Putamen (tissue), 1 donor: ENCODE measurements around the gene DCP1A.
"Not testable (repeated sequence)": the region's sequence is repeated elsewhere in the genome, so short reads cannot be mapped to it uniquely, and the experiment has no call there.

ENCODE experiments used
- DNase-seq: peaks from one replicate; pipeline ENCODE4 v3.0.0-alpha.2; 2016; ENCODE audit warnings: low spot score

Gene DCP1A

DNA sequence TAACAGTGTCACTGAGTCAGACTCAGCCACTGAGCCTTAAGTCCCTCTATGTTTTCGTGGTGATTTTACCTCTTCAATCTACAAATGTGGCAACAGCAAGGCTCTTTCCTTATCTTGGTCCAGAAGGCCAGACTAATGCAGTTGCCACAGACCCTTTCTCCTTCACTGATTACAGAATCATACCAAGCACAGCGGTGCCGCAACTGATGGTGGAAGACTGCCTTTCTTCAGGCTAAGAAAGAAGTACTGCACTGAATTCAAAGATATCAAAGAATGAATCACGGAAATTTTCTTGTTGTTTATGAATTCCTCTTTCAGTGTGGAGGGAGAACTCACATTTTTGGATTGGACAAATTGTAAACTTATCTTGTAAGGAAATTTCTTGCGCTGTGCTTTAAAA lies 18.6 kb downstream of the DCP1A start:
- DNase-seq, result no peak

- DNase-seq, result not testable (repeated sequence)
Observed at GRCh38 chr3:53327986-53328385, 19.4 kb downstream of the DCP1A start.

DNA sequence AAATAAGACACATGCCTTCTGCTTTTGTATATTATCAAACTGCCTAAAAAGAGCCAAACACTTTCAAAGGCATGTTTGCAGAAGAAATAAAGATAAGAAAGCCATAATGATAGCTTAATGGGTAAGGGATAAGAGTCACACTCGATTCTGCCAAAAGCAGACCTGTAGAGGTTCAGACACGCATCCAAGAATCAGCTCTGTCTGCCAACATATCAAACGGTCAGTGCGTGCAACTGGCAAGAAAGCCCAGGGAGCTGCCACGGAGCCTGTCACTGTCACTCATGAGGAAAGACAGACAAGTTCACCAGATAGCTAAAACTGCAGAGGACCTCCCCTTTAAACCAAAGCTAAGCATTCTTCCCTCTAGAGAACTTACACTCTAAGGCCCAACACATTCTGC lies 23.2 kb downstream of the DCP1A start:
- no peak for DNase-seq

- DNase-seq, result no peak
Observed at GRCh38 chr3:53320697-53321096, 26.6 kb downstream of the DCP1A start.

DNA sequence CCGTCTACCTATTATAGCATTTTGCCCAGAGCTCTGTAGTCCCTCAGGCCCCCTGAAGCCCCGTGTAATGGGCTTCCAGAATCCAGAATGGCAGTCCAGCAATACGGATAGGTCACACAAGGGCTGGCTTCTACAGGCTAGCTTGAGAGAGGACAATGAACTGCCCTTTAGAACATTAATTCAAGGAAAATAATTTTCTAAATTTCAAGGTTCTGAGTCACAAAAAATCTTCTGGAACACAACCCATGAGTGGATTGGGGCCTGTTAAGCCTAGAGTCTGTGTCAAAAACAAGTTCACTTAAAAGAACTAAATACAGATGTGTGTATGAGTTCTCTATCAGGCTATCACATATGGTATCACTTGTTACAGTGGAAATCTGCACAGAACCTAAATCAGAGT lies 28.8 kb downstream of the DCP1A start:
- DNase-seq, result no peak

DNA sequence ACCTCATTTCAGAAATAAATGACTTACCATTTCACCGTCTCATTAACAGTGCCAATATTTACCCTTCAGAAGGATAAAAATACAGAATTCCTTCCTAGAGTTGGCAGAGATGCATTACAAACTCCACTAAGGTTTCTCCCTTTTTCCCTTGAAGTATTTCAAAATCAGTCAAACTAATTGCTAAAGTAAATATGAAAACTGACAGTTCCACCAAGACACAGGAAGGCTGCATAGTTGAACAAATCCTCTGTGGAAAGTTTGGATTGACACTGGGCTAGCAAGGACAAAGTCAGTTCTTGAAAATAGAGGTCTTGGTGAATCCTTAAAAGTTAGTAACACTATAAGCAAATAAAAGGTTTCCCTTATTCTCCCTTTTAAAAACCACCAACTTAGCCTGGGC lies 34.5 kb downstream of the DCP1A start:
- no peak for DNase-seq

- no peak for DNase-seq
Observed at GRCh38 chr3:53311882-53312281, 35.5 kb downstream of the DCP1A start.

DNA sequence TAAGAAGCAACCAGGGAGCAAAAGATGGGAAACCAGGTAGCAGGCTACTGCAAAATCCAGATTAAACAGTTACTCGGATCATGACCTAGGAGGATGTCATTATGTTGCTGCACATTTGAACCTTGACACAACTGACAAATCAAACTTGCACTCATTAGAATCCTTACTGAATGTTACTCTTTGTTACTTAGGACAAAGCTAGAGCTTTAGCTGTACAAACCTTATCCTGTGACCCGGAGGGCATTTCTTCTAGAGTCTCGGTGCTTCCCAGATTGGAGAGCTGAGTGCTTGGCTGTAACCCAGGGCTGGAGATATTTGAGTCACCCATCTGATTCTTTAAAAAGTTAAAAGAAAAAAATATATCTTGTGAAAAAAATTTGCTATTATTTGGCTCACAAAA lies 43.4 kb downstream of the DCP1A start:
- no peak for DNase-seq

GRCh38 chr3:53303549-53303948 lies 43.8 kb downstream of the DCP1A start:
- no peak for DNase-seq

DNA sequence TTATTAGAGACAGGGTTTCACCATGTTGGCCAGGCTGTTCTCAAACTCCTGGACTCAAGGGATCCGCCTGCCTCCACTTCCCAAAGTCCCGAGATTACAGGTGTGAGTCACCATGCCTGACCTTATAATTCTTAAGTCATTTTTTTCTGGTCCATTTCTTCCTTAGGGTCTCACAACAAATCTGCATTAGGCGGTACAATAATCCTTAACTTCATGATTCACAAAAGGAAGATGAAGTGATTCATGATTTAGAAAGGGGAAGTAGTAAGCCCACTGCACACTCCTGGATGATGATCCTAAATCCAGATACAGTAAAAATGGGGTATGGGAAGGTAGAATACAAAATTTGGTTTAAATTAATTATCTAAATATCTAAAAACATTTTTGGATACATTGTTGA lies 46.5 kb downstream of the DCP1A start:
- DNase-seq, result no peak

- DNase-seq, result peak; percentile 55
Observed at GRCh38 chr3:53299611-53300023, 47.7 kb downstream of the DCP1A start.

DNA sequence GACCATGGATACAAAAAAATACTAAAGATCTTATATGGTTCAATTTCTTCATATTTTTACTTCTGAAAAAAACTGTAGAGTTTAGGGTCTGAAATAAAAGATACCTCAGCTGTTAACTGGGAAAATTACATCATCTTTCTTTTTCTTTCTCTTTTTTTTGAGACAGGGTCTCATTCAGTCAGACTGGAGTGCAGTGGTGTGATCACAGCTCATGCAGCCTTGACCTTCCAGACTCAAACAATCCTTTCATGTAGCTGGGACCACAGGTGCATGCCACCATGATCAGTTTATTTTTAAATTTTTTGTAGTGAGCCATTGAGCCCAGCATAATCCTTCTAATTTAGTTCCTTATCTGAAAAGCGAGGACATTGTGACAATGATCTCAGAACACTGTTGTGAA lies 51.9 kb downstream of the DCP1A start:
- no peak for DNase-seq

DNA sequence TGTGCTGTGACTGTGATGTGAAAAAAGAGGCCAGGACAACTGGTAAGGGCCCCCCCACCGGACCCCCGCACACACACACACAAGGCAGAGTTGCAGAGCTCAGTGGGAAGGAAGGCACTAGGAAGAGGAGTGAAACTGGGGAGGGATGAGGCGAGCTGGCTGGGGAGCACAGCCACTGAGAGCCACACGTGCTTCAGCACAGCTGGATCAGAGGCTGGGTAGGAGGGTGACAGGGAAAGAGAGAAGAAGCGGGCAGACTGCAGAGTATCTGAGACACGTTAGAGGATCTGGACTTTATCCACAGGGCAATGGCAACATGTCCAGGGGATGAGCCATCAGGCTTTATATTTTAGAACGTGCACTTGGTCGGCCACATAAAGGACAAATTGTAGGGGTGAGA lies 53.5 kb downstream of the DCP1A start:
- DNase-seq, result no peak

DNA sequence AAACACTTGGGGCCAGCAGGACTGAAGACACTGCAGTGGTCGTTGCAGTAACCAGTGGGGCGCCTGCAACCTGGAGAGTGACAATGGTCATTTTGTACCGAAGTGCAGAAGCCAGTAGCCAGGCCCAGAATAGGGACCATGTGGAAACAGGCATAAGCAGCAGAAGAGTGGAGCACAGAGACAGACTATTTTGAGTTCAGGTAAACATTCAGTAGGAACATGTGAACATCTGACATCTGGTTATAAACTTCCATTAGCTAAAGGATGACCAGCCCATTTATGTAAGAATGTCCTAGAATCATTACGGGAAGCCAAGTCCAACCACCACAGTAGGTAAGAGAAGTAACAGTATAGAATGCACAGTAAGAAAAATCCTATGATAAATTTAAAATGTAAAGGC lies 59.1 kb downstream of the DCP1A start:
- no peak for DNase-seq

DNA sequence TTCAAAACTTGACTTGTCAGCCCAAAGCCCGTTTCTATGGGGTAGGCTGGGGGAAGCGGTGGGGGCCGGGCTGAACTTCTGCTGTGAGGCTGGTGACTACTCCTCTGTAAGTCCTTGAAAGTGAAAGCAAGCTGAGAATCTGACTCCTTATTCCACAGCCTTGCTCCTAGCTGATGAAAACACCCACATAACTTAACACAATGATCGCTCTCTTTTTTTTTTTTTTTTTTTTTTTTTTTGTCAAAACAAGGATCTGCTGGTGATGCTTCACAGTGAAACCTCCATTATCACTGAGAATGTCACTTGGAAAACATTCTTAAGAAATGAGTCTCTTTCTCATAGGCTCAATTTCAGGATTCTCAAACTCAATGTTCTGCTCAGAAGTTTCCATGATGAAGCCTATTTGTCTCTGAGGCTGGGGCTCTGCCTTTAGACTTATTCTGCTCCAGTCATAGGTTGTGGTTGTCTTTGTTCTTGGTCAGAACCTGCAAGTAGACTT lies 60.2 kb downstream of the DCP1A start:
- peak; percentile 53 for DNase-seq

- no peak for DNase-seq
Observed at GRCh38 chr3:53286727-53287126, 60.6 kb downstream of the DCP1A start.

- DNase-seq, result no peak
Observed at GRCh38 chr3:53282581-53282980, 64.8 kb downstream of the DCP1A start.

DNA sequence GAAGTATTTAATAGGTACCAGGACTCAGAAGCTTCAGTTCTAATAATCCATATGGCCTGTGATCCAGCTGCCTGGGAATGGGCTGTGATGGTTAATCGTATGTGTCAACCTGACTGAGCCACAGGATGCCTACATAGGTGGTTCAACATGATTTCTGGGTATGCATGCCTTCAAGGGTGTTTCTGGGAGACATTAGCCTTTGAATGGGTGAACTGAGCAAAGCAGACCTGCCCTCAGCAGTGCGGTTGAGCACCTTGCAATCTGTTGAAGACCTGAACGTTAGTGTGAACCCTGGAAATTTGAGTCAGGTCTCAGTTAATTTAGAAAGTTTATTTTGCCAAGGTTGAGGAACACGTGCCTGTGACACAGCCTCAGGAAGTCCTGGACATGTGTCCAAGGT lies 68.7 kb downstream of the DCP1A start:
- DNase-seq, result no peak

DNA sequence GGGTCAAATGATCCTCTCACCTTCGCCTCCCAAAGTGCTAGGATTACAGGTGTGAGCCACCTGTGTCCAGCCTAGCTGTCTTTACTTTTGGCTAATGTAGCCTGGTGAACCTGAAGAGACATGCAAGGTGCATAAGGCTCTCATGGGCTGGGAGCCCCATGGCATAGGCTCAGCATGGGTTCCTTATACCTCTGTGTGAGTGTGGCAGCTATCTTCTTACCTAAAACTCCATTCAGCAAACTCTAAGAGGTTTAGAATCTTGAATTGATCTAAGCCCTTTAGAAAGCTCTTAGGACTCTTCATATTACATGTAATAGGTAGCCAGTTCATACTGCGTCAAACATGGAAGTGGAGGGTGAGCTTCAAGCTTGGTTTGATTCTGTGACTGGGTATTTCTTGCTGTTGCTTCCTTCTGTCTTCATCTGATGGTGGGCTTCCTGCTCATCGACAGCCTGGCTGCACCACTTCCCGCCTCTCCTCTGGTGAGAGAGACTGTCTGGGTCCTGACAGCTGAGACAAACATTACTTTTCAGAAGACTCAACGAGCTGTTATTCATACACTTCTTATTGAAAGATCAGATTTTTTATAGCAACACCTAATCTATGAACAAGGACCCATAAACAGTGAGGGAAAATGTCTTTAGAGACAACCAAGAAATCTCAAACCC lies 72.3 kb downstream of the DCP1A start:
- no peak for DNase-seq

DNA sequence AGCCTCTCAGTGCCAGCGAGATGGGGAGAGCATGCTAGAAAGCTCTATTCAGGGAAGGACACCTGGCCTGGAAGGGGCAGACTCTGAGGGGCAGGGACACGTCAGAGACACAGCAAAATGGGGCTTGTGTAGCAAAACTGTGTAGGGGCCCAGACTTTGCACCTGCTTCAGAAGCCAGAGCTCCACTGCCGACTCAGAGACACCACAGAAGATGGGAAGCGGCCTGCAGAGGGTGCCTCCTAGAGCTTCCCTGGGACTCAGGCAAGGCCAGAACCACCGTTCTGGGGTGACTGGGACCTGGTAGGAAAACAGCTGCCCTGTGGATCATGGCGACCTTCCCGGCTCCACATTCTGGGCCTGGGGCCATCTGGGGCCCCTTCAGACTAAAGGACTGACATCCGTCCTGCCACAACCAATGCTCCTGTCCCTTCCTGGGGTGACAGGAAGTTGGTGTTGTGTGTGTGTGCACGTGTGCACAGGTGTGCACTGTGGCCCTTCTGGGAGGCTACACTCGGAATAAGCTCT lies 74.1 kb downstream of the DCP1A start:
- DNase-seq, result no peak

DNA sequence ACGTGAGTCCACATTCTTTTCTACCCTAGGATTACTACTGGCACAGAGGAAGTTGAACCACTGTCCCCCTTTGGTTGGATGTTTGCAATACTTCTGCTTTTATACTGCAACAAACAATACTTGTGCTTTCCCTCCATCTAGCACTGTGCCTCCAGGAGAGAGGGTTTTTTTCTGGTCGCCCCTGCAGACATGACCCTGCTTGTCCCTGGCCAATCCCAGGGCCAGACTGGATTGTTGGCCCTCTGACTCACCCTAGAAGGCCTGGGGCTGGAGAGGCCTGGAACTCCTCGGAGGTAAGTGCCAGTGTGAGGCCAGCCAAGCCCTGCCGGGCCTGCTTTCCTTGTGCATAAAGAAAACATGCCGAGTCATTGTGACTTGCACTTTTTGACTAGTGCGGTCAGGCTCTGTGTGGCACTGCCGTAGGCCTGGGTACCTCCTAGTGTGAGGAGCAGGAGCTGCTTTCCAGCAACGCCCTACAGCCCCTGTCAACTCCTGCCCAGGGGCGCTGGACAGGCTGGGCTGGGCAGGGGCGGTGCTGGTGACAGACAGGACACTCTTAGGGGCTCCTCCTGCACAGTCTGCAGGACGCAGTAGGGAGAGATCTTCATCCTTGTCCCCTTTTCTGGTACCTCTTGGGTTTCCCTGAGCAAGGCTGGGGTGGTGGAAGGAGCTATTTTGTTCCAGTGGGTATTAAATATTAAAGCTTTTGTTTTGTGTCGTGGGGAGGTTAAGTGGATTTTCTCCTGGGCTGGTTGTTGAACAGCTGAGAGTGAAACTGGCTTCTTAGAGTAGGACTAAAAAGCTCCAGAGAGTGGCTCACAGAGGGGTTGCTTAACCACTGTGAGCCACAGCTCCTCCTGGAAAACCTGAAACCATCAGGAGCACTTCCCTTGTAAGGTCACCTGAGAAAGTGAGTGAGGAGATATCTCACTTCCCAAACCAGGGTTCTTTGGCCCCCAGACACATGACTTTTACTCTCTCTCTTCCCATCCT lies 77.2 kb downstream of the DCP1A start:
- DNase-seq, result peak; percentile 83

GRCh38 chr3:53269193-53269592 lies 78.2 kb downstream of the DCP1A start:
- DNase-seq, result not testable (repeated sequence)

- no peak for DNase-seq
Observed at GRCh38 chr3:53267766-53268165, 79.6 kb downstream of the DCP1A start.
